Common myeloid progenitor, CD34-positive (primary cell): ENCODE measurements around the gene CASKIN2.
A peak's percentile ranks its signal among the peaks of the same experiment; 100 is the strongest.

Experiments
- CTCF ChIA-PET: fragments of 350-600 bp; sonication (Branson Sonifier 250); formaldehyde crosslinking; loops from one replicate; lab custom pipeline; 2021; ENCODE audit warnings: antibody characterized with exemption; lab: Charles Lee
- POLR2A ChIA-PET: fragments of 350-600 bp; sonication (Branson Sonifier 250); formaldehyde crosslinking; loops from one replicate; lab custom pipeline; 2021; ENCODE audit warnings: antibody characterized with exemption; lab: Charles Lee
- DNase-seq, 3 donors: peaks; one replicate each; pipeline versions ENCODE4 v3.0.0 to v3.0.0-alpha.2; 2013
- H3K27ac ChIP-seq, 2 experiments: 1 replicate in 1 of 2; 2 replicates in 1 of 2; pipeline ENCODE4 v1.7.0; 2013; ENCODE audit warnings: inconsistent platforms in 2 of 2, low read length in 2 of 2, mild to moderate bottlenecking in 2 of 2, low read depth in 1 of 2, moderate library complexity in 1 of 2; ENCODE audit not compliant: severe bottlenecking in 2 of 2, insufficient read depth in 1 of 2, poor library complexity in 1 of 2
- H3K27me3 ChIP-seq, 5 experiments: replicated peaks in 2 of 5; 1 replicate in 3 of 5; 2 replicates in 2 of 5; pipeline versions ENCODE4 v1.6.1 to v1.7.0; 2013; ENCODE audit warnings: low read length in 4 of 5, mild to moderate bottlenecking in 2 of 5, moderate library complexity in 2 of 5, inconsistent platforms in 1 of 5; ENCODE audit not compliant: insufficient read depth in 5 of 5, control insufficient read depth in 4 of 5
- H3K36me3 ChIP-seq, 4 experiments: 1 replicate in 2 of 4; 2 replicates in 2 of 4; pipeline versions ENCODE4 v1.6.1 to v1.7.0; 2013; ENCODE audit warnings: low read length in 3 of 4, control low read depth in 1 of 4, mild to moderate bottlenecking in 1 of 4; ENCODE audit not compliant: control insufficient read depth in 4 of 4, insufficient read depth in 4 of 4
- H3K4me1 ChIP-seq, 4 experiments: 1 replicate in 3 of 4; 2 replicates in 1 of 4; pipeline versions ENCODE4 v1.6.1 to v1.7.1; 2013; ENCODE audit warnings: low read length in 3 of 4, mild to moderate bottlenecking in 3 of 4, control low read depth in 1 of 4, inconsistent platforms in 1 of 4, moderate library complexity in 1 of 4; ENCODE audit not compliant: control insufficient read depth in 4 of 4, insufficient read depth in 4 of 4; ENCODE audit errors: control extremely low read depth in 1 of 4
- H3K4me3 ChIP-seq, 7 experiments: 1 replicate in 4 of 7; 2 replicates in 3 of 7; pipeline versions ENCODE4 v1.5.1 to v1.7.0; 2013; ENCODE audit warnings: mild to moderate bottlenecking in 7 of 7, low read length in 6 of 7, moderate library complexity in 6 of 7, inconsistent platforms in 2 of 7, low read depth in 2 of 7, control low read depth in 1 of 7; ENCODE audit not compliant: insufficient read depth in 4 of 7, control insufficient read depth in 1 of 7; ENCODE audit errors: extremely low read depth in 1 of 7
- H3K9me3 ChIP-seq, 5 experiments: 1 replicate in 4 of 5; 2 replicates in 1 of 5; pipeline versions ENCODE4 v1.6.1 to v1.7.1; 2013; ENCODE audit warnings: low read length in 4 of 5, mild to moderate bottlenecking in 2 of 5, inconsistent platforms in 1 of 5, low read depth in 1 of 5, moderate library complexity in 1 of 5; ENCODE audit not compliant: control insufficient read depth in 4 of 5, insufficient read depth in 2 of 5; ENCODE audit errors: control extremely low read depth in 1 of 5
- WGBS: methylation state at CpG from one replicate; pipeline ENCODE4 v1.1.5; 2013; ENCODE audit not compliant: insufficient coverage; 5-methylcytosine and 5-hydroxymethylcytosine counted together

The CASKIN2 gene

DNA sequence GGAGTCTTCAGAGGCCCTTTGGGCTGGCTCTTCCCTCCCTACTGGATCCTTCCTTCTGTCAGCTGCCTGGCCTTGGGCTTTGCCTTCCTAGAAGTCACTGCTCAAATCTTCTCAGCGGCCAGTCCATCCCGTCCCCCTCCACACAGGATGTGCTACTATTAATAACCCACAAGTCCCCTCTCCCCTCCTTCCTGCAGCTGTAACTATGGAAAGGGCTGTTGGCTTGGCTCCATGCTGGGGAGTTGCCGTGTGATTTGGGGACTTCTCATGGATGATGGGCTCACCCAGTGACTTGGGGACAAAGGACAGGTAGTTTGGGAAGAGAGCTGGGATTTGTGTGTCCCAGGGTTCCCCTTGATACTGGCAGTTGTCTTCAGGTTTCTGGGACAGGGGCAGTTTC is 39.5 kb downstream of the CASKIN2 start:
- Histone ChIP-seq H3K4me3 (no peak overlapping the region), H3K4me1 (no peaks in the 10 kb centered on the region), H3K36me3 (peaks cover 5 to 47% (median 36%) of the 10 kb centered on the region in 4 experiments), H3K27me3 (no peaks in the 10 kb centered on the region), H3K27ac (no peak overlapping the region), H3K9me3 (no peaks in the 10 kb centered on the region)
- CTCF ChIA-PET, result interaction anchor here (1.0 to 2.7 kb wide), 3 partner anchors 11 to 38 kb away, joined by 3 to 9 read pairs (median 5); no protein-coding TSS in a partner anchor
- no peak for DNase-seq
- 100% methylated on average over 1 of the region's 3 CpGs for whole genome bisulfite sequencing
- POLR2A ChIA-PET, result no interaction called here

GRCh38 chr17:75475144-75475835 is 40.0 kb downstream of the CASKIN2 start:
- Histone ChIP-seq H3K36me3 (peaks cover 5 to 47% (median 36%) of the 10 kb centered on the region in 4 experiments), H3K4me3 (no peak overlapping the region), H3K9me3 (no peaks in the 10 kb centered on the region), H3K4me1 (no peaks in the 10 kb centered on the region), H3K27me3 (no peaks in the 10 kb centered on the region), H3K27ac (no peak overlapping the region)
- 95% methylated on average over 8 of the region's 13 CpGs for WGBS
- ChIA-PET POLR2A (no interaction called here), CTCF (interaction anchor here (1.0 to 2.7 kb wide), 2 partner anchors 11 to 38 kb away, joined by 3 to 9 read pairs; no protein-coding TSS in a partner anchor)
- no peak for DNase-seq

DNA sequence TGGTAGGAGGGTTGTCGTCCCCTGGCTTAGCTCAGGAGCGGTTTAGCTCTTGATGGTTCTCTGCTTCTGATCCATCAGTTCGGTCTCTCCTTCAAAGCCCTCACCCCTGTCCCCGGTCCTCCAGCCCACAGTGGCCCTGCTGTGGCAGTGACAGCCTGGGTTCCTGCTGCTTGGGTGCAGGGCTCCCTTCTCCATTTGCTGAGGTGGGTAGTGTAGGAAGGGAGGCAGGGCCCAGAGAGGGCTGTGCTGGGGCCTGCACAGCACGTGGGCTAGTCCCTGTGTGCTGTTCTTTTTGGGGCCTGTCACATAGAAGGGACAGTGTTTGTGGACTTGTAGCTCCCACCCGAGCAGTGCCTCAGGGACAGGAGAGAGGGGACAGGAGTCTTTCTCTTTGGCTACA is 40.6 kb downstream of the CASKIN2 start:
- H3K27me3 ChIP-seq, result no peaks in the 10 kb centered on the region
- POLR2A ChIA-PET, result no interaction called here
- peaks cover 5 to 47% (median 35%) of the 10 kb centered on the region in 4 experiments for H3K36me3 ChIP-seq
- DNase-seq, result no peak
- H3K4me3 ChIP-seq, result no peak overlapping the region
- H3K9me3 ChIP-seq, result no peaks in the 10 kb centered on the region
- no peak overlapping the region for H3K27ac ChIP-seq
- WGBS, result 96% methylated on average over 4 of the region's 6 CpGs
- H3K4me1 ChIP-seq, result no peaks in the 10 kb centered on the region
- CTCF ChIA-PET, result interaction anchor here (1.1 to 2.7 kb wide), 2 partner anchors 12 to 28 kb away, joined by 3 to 9 read pairs; no protein-coding TSS in a partner anchor

DNA sequence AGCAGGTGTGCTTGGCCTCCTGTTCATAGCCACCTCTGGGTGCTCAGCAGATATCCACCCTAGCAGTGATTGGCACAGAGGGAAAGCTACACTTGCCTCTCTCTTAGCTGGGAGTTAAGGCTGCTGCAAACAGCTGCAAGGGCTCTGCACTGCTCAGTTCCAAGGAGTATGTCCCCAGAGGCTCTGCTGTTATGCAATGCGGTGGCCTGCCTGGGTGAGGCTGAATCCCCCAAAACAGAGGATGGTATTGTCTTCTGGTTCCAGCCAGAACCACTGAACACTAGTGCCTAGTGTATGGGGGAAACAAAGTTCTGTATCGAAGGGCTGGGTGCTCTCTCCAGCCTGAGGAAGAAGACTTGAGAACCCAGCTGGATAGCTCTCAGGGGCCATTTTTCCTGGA is 42.1 kb downstream of the CASKIN2 start:
- H3K9me3 ChIP-seq, result no peaks in the 10 kb centered on the region
- peaks cover 5 to 45% (median 35%) of the 10 kb centered on the region in 4 experiments for H3K36me3 ChIP-seq
- DNase-seq, result no peak
- no peak overlapping the region for H3K4me3 ChIP-seq
- no peaks in the 10 kb centered on the region for H3K4me1 ChIP-seq
- WGBS, result 100% methylated on average over 2 of the region's 2 CpGs
- ChIA-PET CTCF (interaction anchor here (0.9 to 2.7 kb wide), 4 partner anchors 9 to 48 kb away, joined by 3 to 9 read pairs (median 4); no protein-coding TSS in a partner anchor), POLR2A (no interaction called here)
- no peaks in the 10 kb centered on the region for H3K27me3 ChIP-seq
- H3K27ac ChIP-seq, result no peak overlapping the region

DNA sequence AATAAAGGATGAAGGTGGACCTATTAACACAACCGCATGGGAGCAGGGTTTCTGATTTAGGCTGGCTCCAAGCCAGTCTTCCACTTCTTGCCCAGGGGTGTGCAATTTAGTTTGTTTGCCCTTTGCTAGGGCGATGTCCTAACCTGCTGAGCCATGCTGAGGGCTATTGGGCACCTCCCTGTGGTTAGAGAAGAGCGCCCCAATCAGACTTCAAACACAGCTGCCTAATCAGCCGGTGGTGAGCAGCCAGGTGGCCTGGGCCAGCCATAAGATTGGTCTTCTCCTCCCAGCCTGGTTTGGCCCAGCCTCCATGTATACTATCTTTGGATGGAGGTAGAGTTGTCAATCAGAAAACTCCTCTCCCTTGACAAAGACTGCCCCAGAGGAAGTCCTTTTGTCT is 43.2 kb downstream of the CASKIN2 start:
- no peaks in the 10 kb centered on the region for H3K27me3 ChIP-seq
- no peak overlapping the region for H3K27ac ChIP-seq
- ChIA-PET CTCF (interaction anchor here (0.6 to 1.0 kb wide), 3 partner anchors 8 to 44 kb away, joined by 3 to 5 read pairs (median 3); partner anchors contain the start of gene TSEN54), POLR2A (no interaction called here)
- no peaks in the 10 kb centered on the region for H3K9me3 ChIP-seq
- WGBS, result 58% methylated on average over 3 of the region's 4 CpGs
- H3K4me1 ChIP-seq, result no peaks in the 10 kb centered on the region
- peaks cover 5 to 44% (median 33%) of the 10 kb centered on the region in 4 experiments for H3K36me3 ChIP-seq
- H3K4me3 ChIP-seq, result no peak overlapping the region
- DNase-seq, result peak in 1 of 3 donors; percentile 26

DNA sequence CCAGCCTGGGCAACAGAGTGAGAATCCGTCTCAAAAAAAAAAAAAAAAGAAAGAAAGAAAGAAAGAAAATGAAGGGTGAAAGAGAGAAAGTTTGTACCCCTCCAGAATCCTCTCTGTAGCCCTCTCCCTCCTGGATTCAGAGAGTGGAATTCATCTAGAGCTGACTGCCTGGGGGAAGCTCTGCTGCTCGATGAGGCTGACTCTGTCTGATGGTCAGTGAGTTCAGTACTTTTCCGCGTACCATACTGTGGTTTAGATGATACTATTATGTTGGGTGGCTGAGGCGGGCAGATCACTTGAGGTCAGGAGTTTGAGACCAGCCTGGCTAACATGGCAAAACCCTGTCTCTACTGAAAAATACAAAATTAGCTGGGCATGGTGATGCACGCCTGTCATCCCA is 44.1 kb downstream of the CASKIN2 start:
- POLR2A ChIA-PET, result no interaction called here
- H3K9me3 ChIP-seq, result no peaks in the 10 kb centered on the region
- CTCF ChIA-PET, result interaction anchor here (0.6 to 1.4 kb wide), 3 partner anchors 9 to 380 kb away, joined by 3 to 5 read pairs (median 3); partner anchors contain the start of gene TSEN54
- no peak for DNase-seq
- no peak overlapping the region for H3K27ac ChIP-seq
- H3K4me3 ChIP-seq, result no peak overlapping the region
- H3K36me3 ChIP-seq, result peaks cover 5 to 42% (median 26%) of the 10 kb centered on the region in 4 experiments
- 100% methylated on average over 1 of the region's 6 CpGs for WGBS
- no peaks in the 10 kb centered on the region for H3K4me1 ChIP-seq
- no peaks in the 10 kb centered on the region for H3K27me3 ChIP-seq

GRCh38 chr17:75468779-75469373 is 46.5 kb downstream of the CASKIN2 start:
- POLR2A ChIA-PET, result no interaction called here
- CTCF ChIA-PET, result interaction anchor here (2.2 kb wide), 1 partner anchor 10 kb away, joined by 7 read pairs; no protein-coding TSS in a partner anchor
- H3K27ac ChIP-seq, result no peak overlapping the region

More at GRCh38 chr17:75468779-75469373, 46.5 kb downstream of the CASKIN2 start:
- Histone ChIP-seq H3K4me1 (no peaks in the 10 kb centered on the region), H3K27me3 (no peaks in the 10 kb centered on the region), H3K9me3 (no peaks in the 10 kb centered on the region), H3K36me3 (peaks cover 0 to 25% (median 18%) of the 10 kb centered on the region in 4 experiments), H3K4me3 (no peak overlapping the region)
- no peak for DNase-seq
- WGBS, result 91% methylated on average over 8 of the region's 13 CpGs
